HEK293 (cell line): ENCODE data around the gene CACYBP.

Experiments used
- CTCF ChIA-PET: fragments of 350-600 bp; formaldehyde crosslinking; extraction: SDS; loops from one replicate; lab custom pipeline; 2021; ENCODE audit warnings: antibody characterized with exemption; lab: Yijun Ruan, JAX
- POLR2A ChIA-PET: fragments of 300-600 bp; formaldehyde crosslinking; extraction: SDS; loops from one replicate; lab custom pipeline; 2020; ENCODE audit warnings: antibody characterized with exemption, inconsistent platforms; lab: Yijun Ruan, JAX
- H3K27ac ChIP-seq: fragments of 200-500 bp; sonication (Bioruptor generic); 2 replicates; pipeline ENCODE4 v1.5.1; 2014; ENCODE audit warnings: low read depth, low read length, control low read depth, inconsistent platforms; ENCODE audit errors: extremely low read depth
- H3K36me3 ChIP-seq, 2 experiments: fragments of 200-500 bp in 1 of 2; sonication (Bioruptor generic) in 1 of 2; 1 replicate in 1 of 2; 2 replicates in 1 of 2; pipeline ENCODE4 v1.5.1; 2014 to 2017; ENCODE audit warnings: inconsistent platforms in 2 of 2, low read length in 2 of 2; ENCODE audit not compliant: control insufficient read depth in 2 of 2, insufficient read depth in 1 of 2
- H3K4me1 ChIP-seq: fragments of 200-500 bp; sonication (Bioruptor generic); 2 replicates; pipeline ENCODE4 v1.5.1; 2014; ENCODE audit warnings: mild to moderate bottlenecking, low read length, inconsistent platforms; ENCODE audit not compliant: control insufficient read depth, insufficient read depth
- H3K4me3 ChIP-seq: 2 replicates; pipeline ENCODE4 v1.5.1; 2011; ENCODE audit warnings: low read depth, mild to moderate bottlenecking, control low read depth, low read length, moderate library complexity
- H3K9me3 ChIP-seq: fragments of 200-500 bp; sonication (Bioruptor generic); 2 replicates; pipeline ENCODE4 v1.5.1; 2014; ENCODE audit warnings: low read depth, low read length, inconsistent platforms; ENCODE audit not compliant: control insufficient read depth, insufficient read depth
- HOXC10 ChIP-seq: sonication (generic); formaldehyde crosslinking; IDR thresholded peaks from 2 replicates; pipeline ENCODE4 v1.8.1; 2023; ENCODE audit warnings: mild to moderate bottlenecking, missing genetic modification reagents
- KLF10 ChIP-seq: fragments of 450-650 bp; IDR thresholded peaks from 2 replicates; pipeline ENCODE4 v1.5.1; 2018; ENCODE audit warnings: missing biosample characterization, mild to moderate bottlenecking, missing genetic modification characterization
- KLF9 ChIP-seq: fragments of 450-650 bp; formaldehyde crosslinking; IDR thresholded peaks from 2 replicates; pipeline ENCODE4 v1.5.1; 2016; ENCODE audit warnings: missing biosample characterization, missing genetic modification characterization, low read depth
- OSR2 ChIP-seq: fragments of 450-650 bp; formaldehyde crosslinking; IDR thresholded peaks from 2 replicates; pipeline ENCODE4 v1.5.1; 2016; ENCODE audit warnings: missing biosample characterization, missing genetic modification characterization
- SP2 ChIP-seq: fragments of 450-650 bp; formaldehyde crosslinking; IDR thresholded peaks from 2 replicates; pipeline ENCODE4 v1.5.1; 2016; ENCODE audit warnings: missing biosample characterization, missing genetic modification characterization
- ZBTB48 ChIP-seq: fragments of 450-650 bp; formaldehyde crosslinking; IDR thresholded peaks from 2 replicates; pipeline ENCODE4 v1.5.1; 2016; ENCODE audit warnings: missing biosample characterization, missing genetic modification characterization
- ZNF146 ChIP-seq: fragments of 450-650 bp; formaldehyde crosslinking; IDR thresholded peaks from 2 replicates; pipeline ENCODE4 v1.5.1; 2016; ENCODE audit warnings: missing biosample characterization, missing genetic modification characterization
- ZNF184 ChIP-seq: fragments of 450-650 bp; IDR thresholded peaks from 2 replicates; pipeline ENCODE4 v1.5.1; 2018; ENCODE audit warnings: missing biosample characterization, mild to moderate bottlenecking, missing genetic modification characterization
- ZNF19 ChIP-seq: fragments of 450-650 bp; formaldehyde crosslinking; IDR thresholded peaks from 2 replicates; pipeline ENCODE4; 2016; ENCODE audit warnings: missing biosample characterization, missing genetic modification characterization, low read depth
- ZNF214 ChIP-seq: fragments of 450-650 bp; formaldehyde crosslinking; IDR thresholded peaks from 2 replicates; pipeline ENCODE4 v1.5.1; 2017; ENCODE audit warnings: missing biosample characterization, mild to moderate bottlenecking, missing genetic modification characterization, borderline replicate concordance
- ZNF221 ChIP-seq: fragments of 450-650 bp; formaldehyde crosslinking; IDR thresholded peaks from 2 replicates; pipeline ENCODE4 v1.5.1; 2017; ENCODE audit warnings: missing biosample characterization, missing genetic modification characterization, borderline replicate concordance
- ZNF433 ChIP-seq: fragments of 450-650 bp; formaldehyde crosslinking; IDR thresholded peaks from 2 replicates; pipeline ENCODE4 v1.5.1; 2016; ENCODE audit warnings: missing biosample characterization, missing genetic modification characterization, low read depth
- ZNF514 ChIP-seq: fragments of 450-650 bp; formaldehyde crosslinking; IDR thresholded peaks from 2 replicates; pipeline ENCODE4 v1.5.1; 2016; ENCODE audit warnings: missing biosample characterization, missing genetic modification characterization
- ZNF571 ChIP-seq: fragments of 450-650 bp; formaldehyde crosslinking; IDR thresholded peaks from 2 replicates; pipeline ENCODE4 v1.5.0; 2017; ENCODE audit warnings: missing biosample characterization, missing genetic modification characterization
- ZNF670 ChIP-seq: fragments of 450-650 bp; formaldehyde crosslinking; IDR thresholded peaks from 2 replicates; pipeline ENCODE4 v1.5.1; 2016; ENCODE audit warnings: missing biosample characterization, missing genetic modification characterization, low read depth
- ZXDB ChIP-seq: fragments of 450-650 bp; formaldehyde crosslinking; IDR thresholded peaks from 2 replicates; pipeline ENCODE4 v1.5.1; 2016; ENCODE audit warnings: missing biosample characterization, missing genetic modification characterization
- TF ChIP-seq, protein P1 (sequence below): fragments of 450-650 bp; formaldehyde crosslinking; IDR thresholded peaks from 2 replicates; pipeline ENCODE4 v1.5.1; 2016; ENCODE audit warnings: missing biosample characterization, missing genetic modification characterization
- TF ChIP-seq, protein P2 (sequence below): fragments of 450-650 bp; IDR thresholded peaks from 2 replicates; pipeline ENCODE4 v1.5.1; 2018; ENCODE audit warnings: missing biosample characterization, missing genetic modification characterization
- TF ChIP-seq, protein P3 (sequence below): fragments of 450-650 bp; formaldehyde crosslinking; IDR thresholded peaks from 2 replicates; pipeline ENCODE4; 2016; ENCODE audit warnings: missing biosample characterization, missing genetic modification characterization
- TF ChIP-seq, protein P4 (sequence below): fragments of 450-650 bp; formaldehyde crosslinking; IDR thresholded peaks from 2 replicates; pipeline ENCODE4 v1.5.1; 2016; ENCODE audit warnings: missing biosample characterization, missing genetic modification characterization
- TF ChIP-seq, protein P5 (sequence below): fragments of 450-650 bp; IDR thresholded peaks from 2 replicates; pipeline ENCODE4 v1.5.1; 2018; ENCODE audit warnings: missing biosample characterization, mild to moderate bottlenecking, missing genetic modification characterization

Gene CACYBP

DNA sequence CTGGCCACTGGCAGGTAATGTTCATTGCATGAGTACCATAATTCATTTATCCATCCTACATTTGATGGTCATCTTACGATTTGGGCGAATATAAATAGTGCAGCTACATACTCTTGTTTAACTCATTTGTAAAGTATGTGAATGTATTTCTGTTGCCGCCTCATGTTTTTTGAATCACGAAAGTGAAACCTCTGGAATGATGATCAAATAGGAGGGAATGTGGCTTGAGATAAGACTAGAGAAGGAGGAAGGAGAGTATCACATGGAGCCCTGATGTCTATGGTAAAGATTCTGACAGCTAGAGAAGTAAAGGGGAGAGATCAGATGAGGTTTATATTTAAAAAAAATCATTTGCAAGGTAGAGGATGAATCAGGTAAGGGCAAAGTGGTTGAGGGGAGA lies 15.5 kb downstream of the CACYBP start (continued):
- TF ChIP-seq, protein P1, sequence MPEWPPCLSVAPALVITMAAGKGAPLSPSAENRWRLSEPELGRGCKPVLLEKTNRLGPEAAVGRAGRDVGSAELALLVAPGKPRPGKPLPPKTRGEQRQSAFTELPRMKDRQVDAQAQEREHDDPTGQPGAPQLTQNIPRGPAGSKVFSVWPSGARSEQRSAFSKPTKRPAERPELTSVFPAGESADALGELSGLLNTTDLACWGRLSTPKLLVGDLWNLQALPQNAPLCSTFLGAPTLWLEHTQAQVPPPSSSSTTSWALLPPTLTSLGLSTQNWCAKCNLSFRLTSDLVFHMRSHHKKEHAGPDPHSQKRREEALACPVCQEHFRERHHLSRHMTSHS (tag by site-specific recombination) = no peak
- TF ChIP-seq ZBTB48 (tag by site-specific recombination) (no peak), ZNF214 (tag by site-specific recombination) (no peak), SP2 (tag by site-specific recombination) (no peak), KLF10 (tag by site-specific recombination) (no peak), ZNF514 (tag by site-specific recombination) (no peak)
- TF ChIP-seq, protein P2, sequence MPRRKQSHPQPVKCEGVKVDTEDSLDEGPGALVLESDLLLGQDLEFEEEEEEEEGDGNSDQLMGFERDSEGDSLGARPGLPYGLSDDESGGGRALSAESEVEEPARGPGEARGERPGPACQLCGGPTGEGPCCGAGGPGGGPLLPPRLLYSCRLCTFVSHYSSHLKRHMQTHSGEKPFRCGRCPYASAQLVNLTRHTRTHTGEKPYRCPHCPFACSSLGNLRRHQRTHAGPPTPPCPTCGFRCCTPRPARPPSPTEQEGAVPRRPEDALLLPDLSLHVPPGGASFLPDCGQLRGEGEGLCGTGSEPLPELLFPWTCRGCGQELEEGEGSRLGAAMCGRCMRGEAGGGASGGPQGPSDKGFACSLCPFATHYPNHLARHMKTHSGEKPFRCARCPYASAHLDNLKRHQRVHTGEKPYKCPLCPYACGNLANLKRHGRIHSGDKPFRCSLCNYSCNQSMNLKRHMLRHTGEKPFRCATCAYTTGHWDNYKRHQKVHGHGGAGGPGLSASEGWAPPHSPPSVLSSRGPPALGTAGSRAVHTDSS = no peak

DNA sequence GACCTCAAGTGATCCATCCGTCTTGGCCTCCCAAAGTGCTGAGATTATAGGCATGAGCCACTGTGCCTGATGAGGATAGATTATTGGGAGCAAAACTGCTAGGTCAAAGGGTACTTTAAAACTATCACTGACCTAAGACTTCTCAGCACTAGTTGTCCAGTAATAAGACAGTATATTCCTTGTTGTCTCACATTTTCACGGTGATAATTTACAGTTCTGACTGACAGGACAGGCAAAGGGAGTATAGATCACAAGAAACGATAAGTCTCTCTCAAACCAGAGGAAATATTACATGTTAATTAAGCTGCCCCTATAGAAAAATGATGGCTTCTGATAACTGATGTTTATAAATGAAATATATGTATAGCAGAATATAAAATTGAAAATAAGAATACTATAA lies 19.8 kb downstream of the CACYBP start:
- H3K36me3 ChIP-seq = peaks cover 30 to 51% of the 10 kb centered on the region in 2 experiments
- TF ChIP-seq, protein P3, sequence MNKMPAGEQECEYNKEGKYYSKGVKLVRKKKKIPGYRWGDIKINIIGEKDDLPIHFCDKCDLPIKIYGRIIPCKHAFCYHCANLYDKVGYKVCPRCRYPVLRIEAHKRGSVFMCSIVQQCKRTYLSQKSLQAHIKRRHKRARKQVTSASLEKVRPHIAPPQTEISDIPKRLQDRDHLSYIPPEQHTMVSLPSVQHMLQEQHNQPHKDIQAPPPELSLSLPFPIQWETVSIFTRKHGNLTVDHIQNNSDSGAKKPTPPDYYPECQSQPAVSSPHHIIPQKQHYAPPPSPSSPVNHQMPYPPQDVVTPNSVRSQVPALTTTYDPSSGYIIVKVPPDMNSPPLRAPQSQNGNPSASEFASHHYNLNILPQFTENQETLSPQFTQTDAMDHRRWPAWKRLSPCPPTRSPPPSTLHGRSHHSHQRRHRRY (tag by site-specific recombination) = no peak
- TF ChIP-seq, protein P4, sequence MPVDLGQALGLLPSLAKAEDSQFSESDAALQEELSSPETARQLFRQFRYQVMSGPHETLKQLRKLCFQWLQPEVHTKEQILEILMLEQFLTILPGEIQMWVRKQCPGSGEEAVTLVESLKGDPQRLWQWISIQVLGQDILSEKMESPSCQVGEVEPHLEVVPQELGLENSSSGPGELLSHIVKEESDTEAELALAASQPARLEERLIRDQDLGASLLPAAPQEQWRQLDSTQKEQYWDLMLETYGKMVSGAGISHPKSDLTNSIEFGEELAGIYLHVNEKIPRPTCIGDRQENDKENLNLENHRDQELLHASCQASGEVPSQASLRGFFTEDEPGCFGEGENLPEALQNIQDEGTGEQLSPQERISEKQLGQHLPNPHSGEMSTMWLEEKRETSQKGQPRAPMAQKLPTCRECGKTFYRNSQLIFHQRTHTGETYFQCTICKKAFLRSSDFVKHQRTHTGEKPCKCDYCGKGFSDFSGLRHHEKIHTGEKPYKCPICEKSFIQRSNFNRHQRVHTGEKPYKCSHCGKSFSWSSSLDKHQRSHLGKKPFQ = no peak
- TF ChIP-seq ZNF221 (tag by site-specific recombination) (no peak), ZNF433 (tag by site-specific recombination) (no peak), ZNF19 (no peak), KLF9 (tag by site-specific recombination) (no peak), OSR2 (no peak), ZNF184 (tag by site-specific recombination) (no peak), ZNF670 (no peak), HOXC10 (no peak), ZNF571 (tag by site-specific recombination) (no peak), ZXDB (tag by site-specific recombination) (no peak), ZNF146 (tag by site-specific recombination) (no peak)
- TF ChIP-seq, protein P5, sequence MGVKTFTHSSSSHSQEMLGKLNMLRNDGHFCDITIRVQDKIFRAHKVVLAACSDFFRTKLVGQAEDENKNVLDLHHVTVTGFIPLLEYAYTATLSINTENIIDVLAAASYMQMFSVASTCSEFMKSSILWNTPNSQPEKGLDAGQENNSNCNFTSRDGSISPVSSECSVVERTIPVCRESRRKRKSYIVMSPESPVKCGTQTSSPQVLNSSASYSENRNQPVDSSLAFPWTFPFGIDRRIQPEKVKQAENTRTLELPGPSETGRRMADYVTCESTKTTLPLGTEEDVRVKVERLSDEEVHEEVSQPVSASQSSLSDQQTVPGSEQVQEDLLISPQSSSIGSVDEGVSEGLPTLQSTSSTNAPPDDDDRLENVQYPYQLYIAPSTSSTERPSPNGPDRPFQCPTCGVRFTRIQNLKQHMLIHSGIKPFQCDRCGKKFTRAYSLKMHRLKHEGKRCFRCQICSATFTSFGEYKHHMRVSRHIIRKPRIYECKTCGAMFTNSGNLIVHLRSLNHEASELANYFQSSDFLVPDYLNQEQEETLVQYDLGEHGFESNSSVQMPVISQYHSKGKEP = no peak
- no peak overlapping the region for H3K27ac ChIP-seq
- H3K4me1 ChIP-seq = no peaks in the 10 kb centered on the region; the same call in 1 of the 2 replicates
- no peaks in the 10 kb centered on the region for H3K9me3 ChIP-seq
- CTCF ChIA-PET = interaction anchor here (0.6 kb wide), 1 partner anchor 134 kb away, joined by 3 read pairs; no protein-coding TSS in a partner anchor
- H3K4me3 ChIP-seq = no peak overlapping the region
- POLR2A ChIA-PET = no interaction called here
